Esophagus squamous epithelium (tissue), 5 donors: ENCODE results near the gene KCNK7. TPM values are rescaled to one million over a fixed set of nuclear protein-coding genes. Genes with fewer than 3 reads are reported as not detected.
A peak's percentile ranks its signal among the peaks of the same experiment; 100 is the strongest.

Experiments used
- DNase-seq: peaks from one replicate; lab custom pipeline; 2025; lab: John Stamatoyannopoulos, UW
- H3K27ac ChIP-seq, 4 donors: fragments of 200-600 bp; sonication (generic); one replicate each; pipeline ENCODE4 v1.5.1; 2016 to 2019; ENCODE audit warnings: mild to moderate bottlenecking in 1 of 4
- H3K27me3 ChIP-seq, 4 donors: fragments of 200-600 bp; sonication (generic); 1 replicate in 3 of 4; 2 replicates in 1 of 4; pipeline versions ENCODE4 v1.5.1 to v1.6.0; 2017 to 2021; ENCODE audit warnings: antibody characterized with exemption in 1 of 4
- H3K36me3 ChIP-seq, 3 donors: fragments of 200-600 bp; sonication (generic); one replicate each; pipeline ENCODE4 v1.5.1; 2016 to 2019
- H3K4me1 ChIP-seq, 3 donors: fragments of 200-600 bp; sonication (generic); one replicate each; pipeline ENCODE4 v1.5.1; 2017 to 2019
- H3K4me3 ChIP-seq, 4 donors: fragments of 200-600 bp; sonication (generic); 1 replicate in 3 of 4; 2 replicates in 1 of 4; pipeline ENCODE4 v1.5.1; 2016 to 2019; ENCODE audit warnings: mild to moderate bottlenecking in 2 of 4, moderate library complexity in 1 of 4
- H3K9me3 ChIP-seq, 3 donors: fragments of 200-600 bp; sonication (generic); one replicate each; pipeline ENCODE4 v1.5.1; 2016 to 2019
- CTCF ChIP-seq, 6 experiments: fragments of 450-650 bp in 4 of 6; fragments of 200-600 bp in 2 of 6; sonication (generic) in 2 of 6; IDR thresholded peaks; one replicate each; pipeline ENCODE4 v1.5.1; 2016 to 2019; ENCODE audit warnings: antibody characterized with exemption in 6 of 6, mild to moderate bottlenecking in 4 of 6, moderate library complexity in 4 of 6
- POLR2A ChIP-seq, 4 donors: fragments of 450-650 bp; IDR thresholded peaks; one replicate each; pipeline ENCODE4 v1.6.1; 2017; ENCODE audit warnings: antibody characterized with exemption in 4 of 4, mild to moderate bottlenecking in 4 of 4, moderate library complexity in 3 of 4
- WGBS, 2 donors: methylation state at CpG; one replicate each; pipeline ENCODE4 v1.1.5; 2018; 5-methylcytosine and 5-hydroxymethylcytosine counted together
- intact Hi-C: fragments of 100-400 bp; cut with DNase I; formaldehyde crosslinking; loops from one replicate; pipeline ENCODE4 v1.15.0; 2022
- total RNA-seq, 4 donors: library from RNA; depleted of rRNA; stranded (reverse); fragments of >200 nt; gene quantifications; one replicate each; pipeline ENCODE4 v1.1.0, GENCODE V29; 2016
- donor health status: DM: yes; HTN: yes; CAD: no.

The KCNK7 gene
- total RNA-seq, 4 donors from 2014 or later, result 5.5 to 22.5 (median 15.2) TPM

GRCh38 chr11:65637794-65638419 lies 42.3 kb upstream of the KCNK7 start, which contains the start of gene SIPA1:
Gene SIPA1 (plus strand): TSS chr11:65638101. CDS start chr11:65640922, 2,821 bp downstream.
- peaks cover 27 to 56% (median 36%) of the 10 kb centered on the region in 3 donors for H3K36me3 ChIP-seq
- H3K27ac ChIP-seq, result peak within 1 kb of the TSS; percentile 74 to 95 (median 94)
- 1 to 3% methylated on average over 11 to 20 of the region's 46 CpGs for WGBS, 2 donors
- TF ChIP-seq POLR2A (IDR thresholded peaks at IDR 0.05) (peak in 2 of 4 donors; percentile 69 to 87), CTCF (IDR thresholded peaks at IDR 0.05) (peak in 4 of 6 experiments; percentile 13 to 39 (median 29))
- H3K9me3 ChIP-seq, result no peaks in the 10 kb centered on the region
- peak within 1 kb of the TSS; percentile 45 to 87 (median 80) for H3K4me3 ChIP-seq
- intact Hi-C loops, result no loop called here
- H3K4me1 ChIP-seq, result peaks cover 32 to 78% (median 34%) of the 10 kb centered on the region in 3 donors
- no peak for DNase-seq
- H3K27me3 ChIP-seq, result no peaks in the 10 kb centered on the region

- no peak overlapping the region for H3K4me3 ChIP-seq
Observed at GRCh38 chr11:65637032-65637557, 41.5 kb upstream of the KCNK7 start.

GRCh38 chr11:65636108-65637031 lies 40.8 kb upstream of the KCNK7 start:
- DNase-seq, result no peak
- peak overlapping the region in 3 of 4 donors; percentile 10 to 94 (median 94) for H3K27ac ChIP-seq
- peaks cover 28 to 62% (median 31%) of the 10 kb centered on the region in 3 donors for H3K4me1 ChIP-seq

More at GRCh38 chr11:65637032-65637557, 41.5 kb upstream of the KCNK7 start:
- no peaks in the 10 kb centered on the region for H3K27me3 ChIP-seq
- H3K9me3 ChIP-seq, result no peaks in the 10 kb centered on the region
- TF ChIP-seq CTCF (IDR thresholded peaks at IDR 0.05) (no peak), POLR2A (IDR thresholded peaks at IDR 0.05) (no peak)
- peaks cover 32 to 70% (median 34%) of the 10 kb centered on the region in 3 donors for H3K4me1 ChIP-seq
- peaks cover 27 to 56% (median 31%) of the 10 kb centered on the region in 3 donors for H3K36me3 ChIP-seq
- no peak for DNase-seq
- 92 to 100% methylated on average over 1 to 3 of the region's 3 CpGs for WGBS, 2 donors
- H3K27ac ChIP-seq, result peak overlapping the region in 3 of 4 donors; percentile 94 to 95 (median 94)
- intact Hi-C loops, result no loop called here

GRCh38 chr11:65634905-65635731 lies 39.5 kb upstream of the KCNK7 start:
- TF ChIP-seq POLR2A (IDR thresholded peaks at IDR 0.05) (no peak), CTCF (IDR thresholded peaks at IDR 0.05) (no peak)
- peaks cover 34 to 72% (median 48%) of the 10 kb centered on the region in 3 donors for H3K36me3 ChIP-seq
- intact Hi-C loops, result no loop called here

More at GRCh38 chr11:65636108-65637031, 40.8 kb upstream of the KCNK7 start:
- Histone ChIP-seq H3K9me3 (no peaks in the 10 kb centered on the region), H3K4me3 (no peak overlapping the region), H3K27me3 (no peaks in the 10 kb centered on the region), H3K36me3 (peaks cover 27 to 64% (median 37%) of the 10 kb centered on the region in 3 donors)
- WGBS, 2 donors, result 100% methylated on average over 2 of the region's 28 CpGs; no CpG with 5 or more reads in 1 of the 2 donors
- intact Hi-C loops, result no loop called here
- TF ChIP-seq CTCF (IDR thresholded peaks at IDR 0.05), result no peak
- no peak for TF ChIP-seq POLR2A (IDR thresholded peaks at IDR 0.05)

More at GRCh38 chr11:65634905-65635731, 39.5 kb upstream of the KCNK7 start:
- Histone ChIP-seq H3K27ac (no peak overlapping the region), H3K4me1 (peaks cover 23 to 50% (median 24%) of the 10 kb centered on the region in 3 donors), H3K27me3 (no peaks in the 10 kb centered on the region), H3K4me3 (no peak overlapping the region), H3K9me3 (no peaks in the 10 kb centered on the region)
- WGBS, 2 donors, result 86 to 88% methylated on average over 15 to 24 of the region's 46 CpGs
- DNase-seq, result no peak
